Immature natural killer cell (primary cell): ENCODE measurements around the gene LDB2. TPM values are rescaled to one million over a fixed set of nuclear protein-coding genes. Genes with fewer than 3 reads are reported as not detected.

Experiments
- DNase-seq, 3 donors: peaks; one replicate each; pipeline ENCODE4 v3.0.0; 2022; ENCODE audit warnings: mixed read lengths in 1 of 3
- H3K27ac Mint-ChIP-seq, 6 donors: one replicate each; pipeline ENCODE4 v1.8.0; 2020; ENCODE audit warnings: mixed read lengths in 6 of 6, mild to moderate bottlenecking in 5 of 6, inconsistent platforms in 4 of 6, moderate library complexity in 3 of 6
- H3K27me3 Mint-ChIP-seq, 3 donors: one replicate each; pipeline ENCODE4 v1.8.0; 2020 to 2021; ENCODE audit warnings: low read depth in 3 of 3, mild to moderate bottlenecking in 3 of 3, mixed read lengths in 3 of 3, moderate library complexity in 3 of 3, inconsistent platforms in 1 of 3
- H3K36me3 Mint-ChIP-seq, 3 donors: one replicate each; pipeline ENCODE4 v1.8.0; 2020; ENCODE audit warnings: mixed read lengths in 3 of 3, inconsistent platforms in 2 of 3, mild to moderate bottlenecking in 2 of 3
- H3K4me1 Mint-ChIP-seq, 2 donors: one replicate each; pipeline ENCODE4 v1.8.0; 2020; ENCODE audit warnings: inconsistent platforms in 2 of 2, mild to moderate bottlenecking in 2 of 2, mixed read lengths in 2 of 2, moderate library complexity in 1 of 2
- H3K4me3 Mint-ChIP-seq, 5 donors: one replicate each; pipeline ENCODE4 v1.8.0; 2020; ENCODE audit warnings: mild to moderate bottlenecking in 5 of 5, mixed read lengths in 5 of 5, inconsistent platforms in 3 of 5, moderate library complexity in 3 of 5
- H3K9me3 Mint-ChIP-seq, 6 donors: one replicate each; pipeline ENCODE4 v1.8.0; 2020; ENCODE audit warnings: mild to moderate bottlenecking in 6 of 6, mixed read lengths in 6 of 6, inconsistent platforms in 4 of 6, moderate library complexity in 3 of 6
- polyA plus RNA-seq, 3 donors: library from polyadenylated mRNA; unstranded; fragments of 300-500 nt; fragmentation: Illumina TruSeq; gene quantifications; one replicate each; pipeline ENCODE4 v1.2.3, GENCODE V29; 2021

LDB2 gene
- polyA plus RNA-seq, 3 donors from 2014 or later: 6.9 to 15.8 (median 7.5) TPM

DNA sequence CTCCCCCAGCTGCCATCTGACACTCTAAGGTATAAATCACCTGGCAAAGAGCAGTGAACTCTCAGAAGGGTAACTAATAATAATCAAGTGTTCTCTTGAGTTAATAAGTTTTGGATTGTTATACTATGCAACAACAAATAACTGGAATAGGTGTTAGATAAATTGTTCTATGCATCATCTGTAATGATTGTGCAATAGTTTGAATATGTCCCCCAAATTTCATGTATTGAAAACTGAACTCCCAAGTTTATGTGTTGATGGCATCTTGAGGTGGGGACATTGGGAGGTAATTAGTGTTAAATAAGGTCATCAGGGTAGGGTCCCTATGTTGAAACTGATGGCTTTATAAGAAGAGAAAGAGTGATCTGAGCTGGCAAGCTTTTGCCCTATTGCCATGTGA, 399.5 kb downstream of the LDB2 start:
- Mint-ChIP-seq H3K4me1 (no peaks in the 10 kb centered on the region), H3K9me3 (peaks cover 0 to 6% (median 2%) of the 10 kb centered on the region in 6 donors), H3K27ac (no peak overlapping the region), H3K4me3 (no peak overlapping the region), H3K27me3 (peaks cover 0 to 6% (median 4%) of the 10 kb centered on the region in 3 donors), H3K36me3 (peaks cover 8 to 20% (median 14%) of the 10 kb centered on the region in 3 donors)
- DNase-seq: no peak

DNA sequence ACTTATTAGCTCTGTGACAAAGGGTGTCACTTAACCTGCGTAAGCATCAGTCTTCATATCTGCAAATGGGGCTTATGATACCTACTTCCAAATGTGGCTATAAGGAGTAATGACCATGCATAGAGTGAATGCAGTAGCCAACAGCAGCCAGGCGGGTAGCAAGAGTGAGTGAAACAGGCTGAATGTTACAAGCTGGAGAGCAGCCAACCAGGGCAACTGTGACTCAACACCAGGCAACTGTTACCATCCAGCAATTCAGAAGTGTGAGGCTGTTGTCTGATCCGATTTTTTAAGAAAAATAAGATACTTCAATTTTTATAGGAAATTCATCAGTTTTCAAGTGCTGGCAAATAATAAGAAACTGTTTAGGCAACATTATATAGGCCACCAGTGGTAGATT, 401.9 kb downstream of the LDB2 start:
- peaks cover 0 to 4% (median 2%) of the 10 kb centered on the region in 6 donors for H3K9me3 Mint-ChIP-seq
- DNase-seq: no peak

GRCh38 chr4:16492872-16493271, 405.6 kb downstream of the LDB2 start:
- DNase-seq: no peak
- no peak overlapping the region for H3K4me3 Mint-ChIP-seq
- H3K9me3 Mint-ChIP-seq: peaks cover 0 to 3% (median 0%) of the 10 kb centered on the region in 6 donors
- no peaks in the 10 kb centered on the region for H3K4me1 Mint-ChIP-seq
- no peak overlapping the region for H3K27ac Mint-ChIP-seq
- peaks cover 0 to 5% (median 3%) of the 10 kb centered on the region in 3 donors for H3K27me3 Mint-ChIP-seq
- no peaks in the 10 kb centered on the region for H3K36me3 Mint-ChIP-seq

More for the DNA sequence above, 401.9 kb downstream of the LDB2 start:
- Mint-ChIP-seq H3K27ac (no peak overlapping the region), H3K4me1 (no peaks in the 10 kb centered on the region), H3K27me3 (peaks cover 0 to 5% (median 5%) of the 10 kb centered on the region in 3 donors), H3K36me3 (peaks cover 0 to 9% (median 4%) of the 10 kb centered on the region in 3 donors), H3K4me3 (no peak overlapping the region)

DNA sequence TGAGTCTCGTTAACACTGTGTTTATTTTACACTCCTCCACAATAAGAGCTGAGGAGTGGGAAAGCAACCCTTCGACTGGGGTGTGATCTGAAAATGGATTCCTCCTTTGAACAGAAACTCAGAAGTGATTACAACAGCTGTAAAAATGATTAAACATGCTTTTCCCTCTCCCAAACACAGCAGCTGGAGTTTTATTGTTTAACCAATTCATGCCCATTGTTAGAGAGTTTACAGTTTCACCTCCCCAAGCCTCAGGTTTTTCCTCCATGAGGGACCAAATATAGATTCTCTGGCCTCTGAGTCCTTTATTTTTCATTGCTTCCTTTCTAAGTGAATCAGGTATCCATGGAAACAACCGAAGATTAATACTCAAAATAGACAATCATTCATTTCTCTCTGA, 409.2 kb downstream of the LDB2 start:
- H3K36me3 Mint-ChIP-seq: no peaks in the 10 kb centered on the region
- no peaks in the 10 kb centered on the region for H3K4me1 Mint-ChIP-seq
- no peak overlapping the region for H3K4me3 Mint-ChIP-seq
- H3K27ac Mint-ChIP-seq: no peak overlapping the region
- H3K9me3 Mint-ChIP-seq: peaks cover 0 to 5% (median 0%) of the 10 kb centered on the region in 6 donors
- H3K27me3 Mint-ChIP-seq: peaks cover 0 to 2% (median 1%) of the 10 kb centered on the region in 3 donors
- DNase-seq: no peak

GRCh38 chr4:16488084-16488483, 410.4 kb downstream of the LDB2 start:
- Mint-ChIP-seq H3K27ac (no peak overlapping the region), H3K4me1 (no peaks in the 10 kb centered on the region), H3K36me3 (no peaks in the 10 kb centered on the region), H3K4me3 (no peak overlapping the region), H3K27me3 (peaks cover 0 to 1% (median 0%) of the 10 kb centered on the region in 3 donors), H3K9me3 (peaks cover 0 to 3% (median 0%) of the 10 kb centered on the region in 6 donors)
- no peak for DNase-seq

DNA sequence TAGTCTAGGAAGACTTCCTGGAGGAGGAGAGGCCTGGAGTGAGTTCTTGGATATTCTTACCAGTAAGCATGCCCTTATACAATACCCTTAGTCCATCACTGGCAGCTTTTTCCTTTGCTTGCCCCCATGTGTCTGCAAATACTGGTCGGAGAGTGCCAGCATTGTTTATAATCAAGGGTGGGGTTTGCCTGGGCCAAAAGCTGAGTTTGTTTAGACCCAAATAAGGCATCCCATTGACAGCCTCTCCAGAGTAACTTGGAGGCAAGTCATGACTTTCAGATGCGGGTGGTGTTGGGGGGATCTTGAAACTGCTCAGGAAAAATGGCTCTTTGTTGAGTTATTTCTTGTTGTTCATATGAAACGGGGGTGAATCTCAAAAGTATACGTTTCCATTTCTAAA, 413.7 kb downstream of the LDB2 start:
- Mint-ChIP-seq H3K27me3 (no peaks in the 10 kb centered on the region), H3K36me3 (no peaks in the 10 kb centered on the region), H3K27ac (no peak overlapping the region), H3K4me1 (no peaks in the 10 kb centered on the region), H3K9me3 (peaks cover 0 to 6% (median 0%) of the 10 kb centered on the region in 6 donors), H3K4me3 (no peak overlapping the region)
- no peak for DNase-seq

DNA sequence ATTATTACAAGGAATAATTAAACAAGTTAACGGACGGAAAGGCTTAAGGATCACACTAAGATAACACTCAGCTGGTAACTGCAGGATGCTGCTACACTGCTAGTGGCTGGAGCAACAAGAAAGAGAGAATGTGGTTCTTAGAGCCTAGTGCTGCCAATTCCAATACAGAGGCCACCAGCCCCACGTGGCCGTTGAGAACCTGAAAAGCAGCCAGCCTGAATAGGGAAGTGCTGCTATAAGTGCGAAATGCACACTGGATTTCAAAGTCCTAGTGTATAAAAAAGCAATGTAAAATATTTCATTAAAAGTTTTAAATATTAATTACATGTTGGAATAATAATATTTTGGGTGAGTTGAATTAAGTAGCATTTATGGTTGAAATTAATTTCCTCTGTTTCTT, 414.9 kb downstream of the LDB2 start:
- Mint-ChIP-seq H3K27me3 (no peaks in the 10 kb centered on the region), H3K27ac (no peak overlapping the region), H3K36me3 (no peaks in the 10 kb centered on the region), H3K4me1 (no peaks in the 10 kb centered on the region), H3K4me3 (no peak overlapping the region), H3K9me3 (peaks cover 0 to 6% (median 0%) of the 10 kb centered on the region in 6 donors)
- no peak for DNase-seq

DNA sequence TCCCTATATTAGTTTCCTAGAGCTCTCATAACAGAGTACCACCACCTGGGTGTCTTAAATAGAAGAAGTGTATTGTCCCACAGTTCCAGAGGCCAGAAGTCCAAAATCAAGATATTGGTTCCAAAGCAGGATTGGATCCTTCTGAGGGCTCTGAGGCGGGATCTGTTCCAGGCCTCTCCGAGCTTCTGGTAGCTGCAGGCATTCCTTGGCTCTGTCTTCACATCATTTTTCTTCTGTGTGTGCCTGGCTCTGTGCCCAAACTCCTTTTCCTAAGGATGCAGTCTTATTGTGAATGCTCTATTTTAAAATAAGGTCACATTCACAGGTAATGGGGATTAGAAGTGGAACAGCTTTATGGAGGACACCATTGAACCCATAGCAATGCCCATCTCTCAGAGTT, 418.4 kb downstream of the LDB2 start:
- no peak for DNase-seq
- Mint-ChIP-seq H3K9me3 (peaks cover 0 to 4% (median 0%) of the 10 kb centered on the region in 6 donors), H3K4me1 (no peaks in the 10 kb centered on the region), H3K27me3 (no peaks in the 10 kb centered on the region), H3K4me3 (no peak overlapping the region), H3K36me3 (no peaks in the 10 kb centered on the region), H3K27ac (no peak overlapping the region)

GRCh38 chr4:16472537-16472936, 425.9 kb downstream of the LDB2 start:
- Mint-ChIP-seq H3K9me3 (peaks cover 6 to 30% (median 17%) of the 10 kb centered on the region in 6 donors), H3K36me3 (peaks cover 0 to 4% (median 0%) of the 10 kb centered on the region in 3 donors), H3K4me3 (no peak overlapping the region), H3K27ac (no peak overlapping the region), H3K27me3 (peaks cover 0 to 6% (median 2%) of the 10 kb centered on the region in 3 donors), H3K4me1 (no peaks in the 10 kb centered on the region)
- no peak for DNase-seq

DNA sequence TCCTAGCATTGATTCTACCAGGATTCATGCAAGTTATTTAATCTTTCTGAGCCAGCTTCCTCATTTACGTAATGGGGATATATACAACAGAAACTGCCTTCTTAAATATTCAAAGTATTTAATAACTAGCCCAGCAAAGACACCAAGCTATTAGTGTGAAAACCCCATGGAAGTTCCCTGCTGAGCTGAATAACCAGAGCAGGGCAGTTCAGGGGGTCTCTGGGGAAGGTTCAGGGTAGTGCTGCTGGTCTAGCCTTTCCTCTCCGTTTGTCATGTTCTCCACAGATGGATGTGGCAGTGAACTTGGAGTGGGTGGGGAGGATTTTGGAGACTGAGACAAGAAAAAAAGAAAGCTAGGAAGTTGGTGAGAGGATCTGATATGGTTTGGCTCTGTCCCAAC, 431.4 kb downstream of the LDB2 start:
- Mint-ChIP-seq H3K27me3 (peaks cover 0 to 9% (median 3%) of the 10 kb centered on the region in 3 donors), H3K27ac (no peak overlapping the region)
- DNase-seq: no peak

DNA sequence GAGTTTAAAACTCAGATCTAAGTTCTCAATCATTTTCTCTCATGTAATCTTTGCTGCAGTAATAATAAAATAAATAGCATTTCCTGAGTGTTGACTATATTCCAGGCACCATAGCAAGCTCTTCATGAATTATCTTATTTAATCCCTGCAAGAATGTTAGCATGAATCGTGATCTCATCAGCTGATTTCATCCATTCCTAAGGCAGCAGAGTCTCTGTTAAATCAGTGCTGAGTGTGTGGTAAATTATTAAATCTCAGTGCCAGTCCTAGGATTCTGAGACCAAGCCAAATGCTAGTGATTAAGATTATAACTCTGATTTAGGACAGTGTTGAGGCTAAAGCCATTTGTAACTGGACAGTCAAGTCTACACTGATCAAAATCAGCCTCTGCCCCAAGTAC, 431.9 kb downstream of the LDB2 start:
- H3K4me3 Mint-ChIP-seq: no peak overlapping the region
- no peak for DNase-seq
- H3K36me3 Mint-ChIP-seq: no peaks in the 10 kb centered on the region
- H3K9me3 Mint-ChIP-seq: peaks cover 0 to 4% (median 1%) of the 10 kb centered on the region in 6 donors
- H3K27ac Mint-ChIP-seq: no peak overlapping the region
- H3K4me1 Mint-ChIP-seq: no peaks in the 10 kb centered on the region
- H3K27me3 Mint-ChIP-seq: peaks cover 0 to 9% (median 2%) of the 10 kb centered on the region in 3 donors

More for the DNA sequence above, 431.4 kb downstream of the LDB2 start:
- H3K36me3 Mint-ChIP-seq: no peaks in the 10 kb centered on the region
- no peak overlapping the region for H3K4me3 Mint-ChIP-seq
- no peaks in the 10 kb centered on the region for H3K4me1 Mint-ChIP-seq
- peaks cover 0 to 9% (median 4%) of the 10 kb centered on the region in 6 donors for H3K9me3 Mint-ChIP-seq

DNA sequence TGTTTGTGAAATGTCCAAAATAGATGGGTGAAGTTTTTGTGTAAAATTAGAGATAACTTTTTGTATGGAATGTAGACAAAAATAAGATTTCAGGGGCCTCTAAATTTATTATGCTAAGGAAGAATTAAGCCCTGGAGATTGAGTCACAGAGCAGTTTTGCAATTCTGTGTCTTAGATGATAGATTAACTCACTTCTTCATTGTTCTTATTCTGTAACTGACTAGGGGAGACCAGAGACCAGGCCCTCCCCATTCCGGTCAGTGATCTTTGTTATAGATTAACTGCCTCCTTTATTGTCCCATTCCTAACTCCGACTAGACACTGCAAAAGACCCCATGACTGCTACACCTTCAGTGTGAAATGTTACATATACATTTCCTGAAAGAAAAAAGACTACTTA, 433.8 kb downstream of the LDB2 start:
- H3K9me3 Mint-ChIP-seq: peaks cover 0 to 3% (median 0%) of the 10 kb centered on the region in 6 donors
- peaks cover 0 to 9% (median 2%) of the 10 kb centered on the region in 3 donors for H3K27me3 Mint-ChIP-seq
- DNase-seq: no peak
- no peak overlapping the region for H3K27ac Mint-ChIP-seq
- no peak overlapping the region for H3K4me3 Mint-ChIP-seq
- no peaks in the 10 kb centered on the region for H3K36me3 Mint-ChIP-seq
- H3K4me1 Mint-ChIP-seq: no peaks in the 10 kb centered on the region

GRCh38 chr4:16462656-16463055, 435.8 kb downstream of the LDB2 start:
- Mint-ChIP-seq H3K27me3 (peaks cover 0 to 6% (median 2%) of the 10 kb centered on the region in 3 donors), H3K27ac (no peak overlapping the region), H3K36me3 (no peaks in the 10 kb centered on the region), H3K4me1 (no peaks in the 10 kb centered on the region), H3K9me3 (no peaks in the 10 kb centered on the region), H3K4me3 (no peak overlapping the region)
- no peak for DNase-seq

DNA sequence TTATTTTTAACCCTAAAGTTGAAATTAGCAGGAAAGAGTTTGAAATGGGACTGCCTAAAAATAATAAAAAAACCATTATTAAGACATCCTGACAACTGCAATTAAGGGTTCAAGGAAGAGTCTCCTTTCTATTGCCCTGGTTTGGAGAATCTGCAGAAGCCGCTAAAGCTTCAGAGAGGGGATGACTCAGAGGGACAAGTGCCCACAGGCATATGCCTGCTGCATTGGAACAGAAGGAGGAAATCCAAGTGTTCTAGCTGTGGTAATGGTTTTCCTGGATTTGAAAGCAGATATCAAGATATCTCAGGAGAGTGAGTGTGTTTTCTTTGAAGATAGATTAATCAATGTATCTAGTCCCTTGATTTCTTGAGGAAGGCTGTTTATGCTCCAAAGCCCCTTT, 437.1 kb downstream of the LDB2 start:
- Mint-ChIP-seq H3K4me3 (no peak overlapping the region), H3K4me1 (no peaks in the 10 kb centered on the region), H3K27me3 (peaks cover 0 to 6% (median 2%) of the 10 kb centered on the region in 3 donors), H3K27ac (no peak overlapping the region), H3K9me3 (no peaks in the 10 kb centered on the region), H3K36me3 (no peaks in the 10 kb centered on the region)
- no peak for DNase-seq

DNA sequence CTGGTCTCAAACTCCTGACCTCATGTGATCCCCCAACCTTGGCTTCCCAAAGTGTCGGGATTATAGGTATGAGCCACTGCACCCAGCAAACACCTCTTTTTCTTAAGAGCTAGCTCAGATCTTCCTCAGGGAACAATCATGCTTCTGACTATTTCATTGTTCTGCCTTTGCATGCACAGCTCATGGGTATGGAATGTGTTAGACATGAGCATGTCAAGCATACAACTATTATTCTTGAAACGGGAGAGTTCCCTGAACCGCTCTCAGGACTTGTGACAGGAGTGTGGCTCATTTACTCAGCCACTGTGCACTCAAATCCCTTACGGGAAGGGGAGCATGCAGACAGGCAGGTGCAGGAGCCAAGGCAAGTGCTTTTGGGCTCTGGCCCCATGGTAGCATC, 440.5 kb downstream of the LDB2 start:
- Mint-ChIP-seq H3K27me3 (peaks cover 0 to 3% (median 0%) of the 10 kb centered on the region in 3 donors), H3K36me3 (no peaks in the 10 kb centered on the region), H3K9me3 (peaks cover 0 to 2% (median 0%) of the 10 kb centered on the region in 6 donors), H3K27ac (no peak overlapping the region), H3K4me1 (no peaks in the 10 kb centered on the region), H3K4me3 (no peak overlapping the region)
- no peak for DNase-seq
